Measurements from ENCODE around the gene SESN1.

The SESN1 gene

DNA sequence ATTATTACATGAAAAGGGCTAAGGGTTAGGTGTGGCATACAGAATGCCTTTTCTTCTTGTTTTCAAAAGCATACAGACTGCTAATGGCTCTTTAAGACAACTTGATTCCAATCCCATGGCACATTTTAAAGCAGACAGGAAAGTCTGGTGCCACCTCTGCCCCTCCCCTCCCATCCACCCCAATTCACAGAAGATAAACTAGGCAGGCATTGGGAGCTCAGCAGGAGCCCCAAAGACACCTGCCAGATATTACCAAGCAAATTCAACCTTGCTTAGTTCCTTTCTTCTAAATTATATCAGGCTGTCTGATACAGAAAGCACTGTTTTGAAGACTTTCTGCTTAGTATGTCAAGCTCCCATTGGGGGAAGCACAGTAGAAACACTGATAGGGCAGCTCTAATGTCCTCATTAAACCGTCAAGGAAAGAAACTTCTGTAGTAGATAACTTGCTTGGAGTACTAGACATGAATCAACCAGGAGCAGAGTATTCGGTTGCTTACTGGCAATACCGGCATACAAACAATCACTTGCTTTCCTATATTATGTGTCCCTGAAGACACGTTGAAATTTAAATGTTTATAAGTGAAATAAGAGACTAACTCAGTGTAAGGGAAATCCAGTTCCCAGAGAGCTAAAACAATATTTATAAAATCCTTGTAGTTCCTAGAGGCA lies 13.0 kb downstream of the SESN1 start:
- ATAC-seq (ENCODE audit: low read depth) (no peak), DNase-seq (ENCODE audit: low spot score) (no peak)
- Histone ChIP-seq H3K9me3 (ENCODE audit: severe bottlenecking) (no peaks in the 10 kb centered on the region), H3K27ac (ENCODE audit: poor library complexity, severe bottlenecking) (no peak overlapping the region), H3K36me3 (ENCODE audit: low read depth) (no peaks in the 10 kb centered on the region), H3K27me3 (ENCODE audit: insufficient read depth, poor library complexity, severe bottlenecking) (no peaks in the 10 kb centered on the region), H3K4me3 (ENCODE audit: severe bottlenecking) (no peak overlapping the region), H3K4me1 (ENCODE audit: insufficient read depth, poor library complexity, severe bottlenecking) (no peaks in the 10 kb centered on the region)
- no peak for TF ChIP-seq CTCF (IDR thresholded peaks at IDR 0.05; ENCODE audit: poor library complexity, severe bottlenecking)

DNA sequence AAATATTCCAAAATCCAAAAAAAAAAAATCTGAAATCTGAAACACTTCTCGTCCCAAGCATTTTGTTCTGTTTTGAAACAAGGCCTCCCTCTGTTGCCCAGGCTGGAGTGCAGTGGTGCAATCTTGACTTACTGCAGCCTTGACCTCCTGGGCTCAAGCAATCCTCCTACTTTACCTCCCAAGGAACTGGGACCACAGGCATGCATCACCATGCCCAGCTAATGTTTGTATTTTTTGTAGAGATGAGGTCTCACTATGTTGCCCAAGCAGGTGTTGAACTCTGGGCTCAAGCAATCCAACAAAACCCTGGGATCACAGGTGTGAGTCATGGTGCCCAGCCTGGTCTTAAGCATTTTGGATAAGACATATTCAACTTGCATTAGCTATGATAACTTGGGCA lies 13.6 kb downstream of the SESN1 start:
- no peaks in the 10 kb centered on the region for H3K9me3 ChIP-seq (ENCODE audit: severe bottlenecking)
- no peak overlapping the region for H3K4me3 ChIP-seq (ENCODE audit: severe bottlenecking)
- H3K36me3 ChIP-seq (ENCODE audit: low read depth) = no peaks in the 10 kb centered on the region
- ATAC-seq (ENCODE audit: low read depth) (no peak), DNase-seq (ENCODE audit: low spot score) (no peak)
- H3K27ac ChIP-seq (ENCODE audit: poor library complexity, severe bottlenecking) = no peak overlapping the region
- no peak for TF ChIP-seq CTCF (IDR thresholded peaks at IDR 0.05; ENCODE audit: poor library complexity, severe bottlenecking)
- no peaks in the 10 kb centered on the region for H3K27me3 ChIP-seq (ENCODE audit: insufficient read depth, poor library complexity, severe bottlenecking)
- no peaks in the 10 kb centered on the region for H3K4me1 ChIP-seq (ENCODE audit: insufficient read depth, poor library complexity, severe bottlenecking)

DNA sequence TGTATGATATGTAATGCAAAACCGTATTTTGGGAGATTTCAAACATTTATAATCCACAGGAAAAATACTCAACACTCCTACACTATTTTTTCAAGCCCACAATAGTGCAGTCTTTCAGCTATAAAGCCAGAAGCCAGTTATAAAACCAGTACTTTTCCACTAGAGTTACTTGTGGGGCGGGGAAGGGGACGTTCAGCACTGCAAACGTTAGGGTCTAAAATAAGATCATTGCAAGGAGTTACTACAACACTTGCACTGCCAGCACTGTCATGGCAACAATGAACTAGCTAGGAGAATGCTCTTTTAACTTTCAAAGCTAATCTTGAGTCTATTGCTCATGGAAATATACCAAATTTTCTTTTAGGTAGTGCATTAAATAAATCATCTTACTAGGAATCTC lies 14.7 kb downstream of the SESN1 start:
- Histone ChIP-seq H3K36me3 (ENCODE audit: low read depth) (no peaks in the 10 kb centered on the region), H3K9me3 (ENCODE audit: severe bottlenecking) (no peaks in the 10 kb centered on the region), H3K27ac (ENCODE audit: poor library complexity, severe bottlenecking) (no peak overlapping the region), H3K4me1 (ENCODE audit: insufficient read depth, poor library complexity, severe bottlenecking) (no peaks in the 10 kb centered on the region), H3K4me3 (ENCODE audit: severe bottlenecking) (no peak overlapping the region), H3K27me3 (ENCODE audit: insufficient read depth, poor library complexity, severe bottlenecking) (no peaks in the 10 kb centered on the region)
- no peak for TF ChIP-seq CTCF (IDR thresholded peaks at IDR 0.05; ENCODE audit: poor library complexity, severe bottlenecking)
- DNase-seq (ENCODE audit: low spot score) (no peak), ATAC-seq (ENCODE audit: low read depth) (no peak)

- DNase-seq (ENCODE audit: low spot score) = no peak
- ATAC-seq (ENCODE audit: low read depth) = no peak
- TF ChIP-seq CTCF (IDR thresholded peaks at IDR 0.05; ENCODE audit: poor library complexity, severe bottlenecking) = no peak
- no peaks in the 10 kb centered on the region for H3K36me3 ChIP-seq (ENCODE audit: low read depth)
- no peak overlapping the region for H3K4me3 ChIP-seq (ENCODE audit: severe bottlenecking)
- H3K4me1 ChIP-seq (ENCODE audit: insufficient read depth, poor library complexity, severe bottlenecking) = peaks cover 2% of the 10 kb centered on the region
- no peaks in the 10 kb centered on the region for H3K27me3 ChIP-seq (ENCODE audit: insufficient read depth, poor library complexity, severe bottlenecking)
- no peaks in the 10 kb centered on the region for H3K9me3 ChIP-seq (ENCODE audit: severe bottlenecking)
- H3K27ac ChIP-seq (ENCODE audit: poor library complexity, severe bottlenecking) = no peak overlapping the region
Observed at GRCh38 chr6:109076377-109076776, 18.3 kb downstream of the SESN1 start.

GRCh38 chr6:109075934-109076333 lies 18.7 kb downstream of the SESN1 start:
- Histone ChIP-seq H3K4me1 (ENCODE audit: insufficient read depth, poor library complexity, severe bottlenecking) (peaks cover 2% of the 10 kb centered on the region), H3K36me3 (ENCODE audit: low read depth) (no peaks in the 10 kb centered on the region), H3K27me3 (ENCODE audit: insufficient read depth, poor library complexity, severe bottlenecking) (no peaks in the 10 kb centered on the region), H3K4me3 (ENCODE audit: severe bottlenecking) (no peak overlapping the region), H3K27ac (ENCODE audit: poor library complexity, severe bottlenecking) (no peak overlapping the region), H3K9me3 (ENCODE audit: severe bottlenecking) (no peaks in the 10 kb centered on the region)
- DNase-seq (ENCODE audit: low spot score) (no peak), ATAC-seq (ENCODE audit: low read depth) (no peak)
- no peak for TF ChIP-seq CTCF (IDR thresholded peaks at IDR 0.05; ENCODE audit: poor library complexity, severe bottlenecking)

Data from RWPE2 (cell line).